GOT3 (cell line): ENCODE data around the gene TTLL3.
A peak's percentile ranks its signal among the peaks of the same experiment; 100 is the strongest.

Experiments used
- DNase-seq: peaks from one replicate; lab custom pipeline; 2025; ENCODE audit warnings: mixed read lengths; lab: John Stamatoyannopoulos, UW

Gene TTLL3

DNA sequence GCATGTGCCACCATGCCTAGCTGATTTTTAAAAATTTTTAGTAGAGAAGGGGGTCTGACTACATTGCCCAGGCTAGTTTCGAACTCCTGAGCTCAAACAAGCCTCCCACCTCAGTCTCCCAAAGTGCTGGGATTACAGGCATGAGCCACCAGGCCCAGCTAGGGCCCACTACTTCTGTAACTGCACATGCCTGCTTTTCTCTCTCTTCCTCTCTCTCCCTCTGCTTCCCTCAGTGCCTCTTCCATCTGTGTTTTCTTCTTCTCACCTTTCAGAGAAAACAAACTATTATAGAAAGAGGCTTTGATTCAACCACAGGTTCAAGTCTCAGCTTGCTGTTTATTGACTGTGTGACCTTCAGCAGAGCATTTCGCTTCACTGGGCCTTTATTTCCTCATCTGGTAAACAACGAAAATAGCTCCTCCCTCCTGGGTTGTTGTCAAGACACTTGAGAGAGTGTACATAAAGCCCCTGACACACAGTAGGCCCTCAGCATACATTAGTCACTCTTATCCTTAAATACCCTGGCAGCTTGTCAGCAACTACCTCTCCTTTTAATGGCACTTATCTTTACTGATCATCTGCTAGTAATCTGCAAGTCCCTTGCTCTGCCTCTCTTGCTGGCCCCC lies 28.0 kb upstream of the TTLL3 start:
- DNase-seq, result no peak

GRCh38 chr3:9782770-9783169 lies 27.3 kb upstream of the TTLL3 start:
- no peak for DNase-seq

- no peak for DNase-seq
Measured at GRCh38 chr3:9783954-9784353, 26.1 kb upstream of the TTLL3 start.

- no peak for DNase-seq
Measured at GRCh38 chr3:9784965-9785364, 25.1 kb upstream of the TTLL3 start.

- no peak for DNase-seq
Measured at GRCh38 chr3:9785602-9786001, 24.5 kb upstream of the TTLL3 start.

DNA sequence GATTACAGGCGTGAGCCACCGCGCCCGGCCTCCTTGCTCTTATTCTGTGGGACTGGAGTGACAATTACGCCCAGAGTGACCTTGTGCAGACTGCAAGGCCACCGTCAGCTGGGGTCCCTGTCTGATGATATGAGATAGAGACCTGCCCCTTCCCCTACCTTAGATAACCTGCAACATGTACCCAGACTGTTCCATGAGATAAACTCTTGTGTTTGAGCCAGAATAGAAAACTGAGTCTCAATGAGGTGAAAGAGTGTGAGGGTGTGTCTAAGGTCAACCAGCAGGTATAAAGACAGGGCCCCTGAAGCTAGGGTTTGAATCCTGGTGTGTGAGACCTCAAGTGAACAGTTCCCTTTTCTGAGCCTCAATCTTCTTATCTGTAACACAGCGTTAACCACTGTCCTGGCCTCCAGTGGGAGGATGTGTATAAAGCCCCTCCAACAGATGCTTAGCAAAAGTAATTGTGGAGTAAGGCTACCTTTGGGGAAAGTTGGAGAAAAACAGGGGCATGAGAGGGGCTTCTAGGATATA lies 23.8 kb upstream of the TTLL3 start:
- no peak for DNase-seq

DNA sequence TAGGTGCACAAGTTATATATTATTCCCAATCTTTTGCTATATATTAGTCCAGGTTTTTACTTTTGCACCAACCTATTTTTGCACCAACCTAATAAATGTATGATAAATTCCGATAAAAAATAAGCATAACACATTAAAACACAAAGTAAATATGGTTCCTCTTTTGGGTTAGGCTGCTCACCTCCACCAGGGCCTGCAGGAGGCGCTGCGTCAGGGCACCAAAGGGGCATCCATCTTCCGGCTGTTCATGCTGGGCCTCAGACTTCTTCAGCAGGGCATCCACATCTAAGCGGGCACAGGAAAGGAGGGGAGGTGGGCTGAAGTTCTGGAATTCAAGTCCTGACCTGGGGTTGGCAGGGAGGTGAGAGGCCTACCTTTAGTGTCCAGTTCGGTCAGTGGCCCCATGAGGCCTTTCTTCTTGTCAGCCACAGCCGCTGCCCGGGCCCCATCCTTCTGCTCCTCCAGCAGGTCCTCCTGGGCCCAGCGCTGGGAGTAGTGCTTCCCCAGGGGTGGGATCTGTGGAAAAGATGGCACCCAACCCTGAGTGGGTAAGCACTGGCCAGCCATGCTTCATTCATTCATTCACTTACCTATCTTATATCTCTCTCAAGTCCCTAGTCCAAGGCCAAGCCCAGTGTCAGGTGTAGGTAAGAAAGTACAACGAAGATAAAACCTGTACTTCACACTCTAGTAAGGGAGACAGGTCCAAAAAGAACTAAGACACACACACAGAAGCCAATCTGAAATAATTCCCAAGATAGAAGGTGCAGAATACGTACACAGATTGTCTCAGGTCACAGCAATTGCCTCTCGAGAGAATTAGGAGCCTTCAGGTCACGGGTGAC lies 23.0 kb upstream of the TTLL3 start:
- no peak for DNase-seq

DNA sequence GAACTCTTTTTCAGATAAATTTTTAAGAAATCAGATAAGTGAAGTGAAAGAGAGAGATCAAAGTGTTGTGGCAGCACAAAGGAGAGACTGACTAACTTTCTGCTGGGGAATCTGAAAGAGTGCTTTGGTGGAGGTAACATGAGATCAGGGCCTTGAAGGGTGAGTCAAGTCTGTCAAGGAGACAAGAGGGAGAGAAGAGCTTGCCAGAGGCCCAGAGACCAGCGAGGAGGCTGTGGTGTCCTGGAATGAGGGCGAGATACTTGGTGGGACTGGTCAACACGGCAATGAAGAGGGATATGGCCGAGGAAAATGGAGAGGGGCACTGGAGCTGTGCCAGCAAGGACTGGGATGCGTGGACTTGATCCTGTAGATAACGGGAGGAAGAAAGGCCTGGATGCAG lies 22.3 kb upstream of the TTLL3 start:
- DNase-seq, result no peak

DNA sequence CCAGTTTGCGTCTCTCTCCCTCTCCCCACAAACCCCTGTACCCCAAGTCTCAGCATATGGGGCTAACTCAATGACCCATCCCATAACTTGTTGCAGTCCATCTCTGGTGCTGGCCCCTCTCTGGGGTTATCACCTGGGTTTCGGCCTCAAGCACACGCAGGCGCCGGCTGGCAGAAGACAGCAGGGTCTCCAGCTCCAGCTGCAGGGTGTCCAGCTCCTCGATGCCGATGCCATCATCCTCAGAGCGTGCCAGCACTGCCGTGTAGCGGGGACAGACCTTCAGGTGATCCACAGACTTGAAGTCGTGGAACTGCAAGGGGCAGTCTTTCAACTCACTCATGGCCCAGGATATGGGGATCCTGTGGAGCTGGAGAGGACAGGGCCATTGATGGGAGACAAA lies 18.9 kb upstream of the TTLL3 start:
- no peak for DNase-seq

DNA sequence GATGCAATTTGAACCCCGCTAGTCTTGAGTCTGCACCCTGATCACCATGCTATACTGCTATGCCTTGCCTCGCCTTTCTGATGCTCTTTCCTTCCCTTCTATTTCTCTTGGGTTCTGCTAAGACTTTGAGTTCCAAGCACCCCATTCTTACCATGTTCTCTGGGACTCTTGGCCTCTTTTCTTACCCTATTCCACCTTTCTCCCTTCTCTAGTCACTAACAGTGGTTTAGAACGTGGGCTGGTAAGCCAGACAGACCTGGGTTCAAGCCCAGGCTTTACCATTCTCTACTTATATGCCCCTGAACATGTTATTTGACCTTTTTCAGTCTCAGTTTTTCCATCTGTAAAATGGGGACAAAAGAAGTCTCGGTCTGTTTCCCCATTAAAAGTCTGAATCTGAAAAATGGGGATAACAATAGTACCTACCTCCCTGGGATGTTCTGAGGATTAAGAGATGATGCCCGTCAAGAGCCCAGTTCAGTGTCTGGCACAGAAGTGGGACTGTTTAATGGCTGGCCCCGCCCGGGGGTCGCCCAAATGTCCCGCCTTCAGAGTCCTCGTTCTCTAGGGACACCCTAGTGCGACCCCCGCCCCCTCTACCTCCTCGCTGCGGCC lies 18.2 kb upstream of the TTLL3 start:
- DNase-seq, result no peak

DNA sequence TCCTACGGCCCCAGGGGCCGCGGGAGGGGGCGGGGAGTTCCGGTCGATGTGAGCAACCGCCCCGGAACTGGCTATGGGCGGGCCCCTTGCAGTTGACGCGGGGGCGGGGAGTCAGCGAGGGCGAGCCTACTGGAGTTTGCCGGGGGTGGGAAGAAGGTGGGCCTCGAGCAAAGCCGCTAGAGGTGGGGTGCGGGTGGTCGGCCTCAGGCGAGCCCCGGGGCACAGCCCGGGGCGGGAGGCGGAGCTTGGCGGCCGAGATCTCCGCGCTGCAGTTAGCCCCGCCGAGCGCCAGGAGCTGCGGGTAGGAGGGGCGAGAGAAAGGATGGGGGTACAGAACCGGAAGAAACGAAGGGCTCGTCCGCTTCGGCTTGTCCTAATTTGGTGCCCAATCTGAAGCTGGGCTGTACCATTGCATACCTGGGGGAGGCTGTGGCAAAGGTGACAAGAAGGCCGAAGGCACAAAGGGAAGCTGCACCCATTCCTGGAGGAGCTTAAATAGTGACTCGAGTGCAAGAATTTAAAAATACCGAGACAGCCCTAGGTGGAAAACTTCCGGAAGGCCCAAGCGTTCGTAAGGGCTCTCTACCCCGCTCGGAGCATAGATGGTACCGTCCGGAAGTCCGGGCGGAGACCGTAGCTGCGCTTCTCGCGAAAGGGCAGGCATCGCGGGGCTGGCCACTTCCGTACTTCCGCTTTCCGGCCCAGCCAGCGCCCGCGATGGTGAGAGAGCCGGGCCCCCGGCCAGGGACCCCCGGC lies 17.5 kb upstream of the TTLL3 start, which contains the start of the genes ARPC4 and TADA3:
Gene ARPC4 (plus strand): TSS at position 678 of the 756 bp plus-strand sequence. CDS start 40 bp downstream, at position 718.
Gene TADA3 (minus strand): TSS at position 69 of the 756 bp plus-strand sequence. CDS start 1,007 bp downstream, outside the sequence.
- DNase-seq, result peak; percentile 91

- DNase-seq, result no peak
Measured at GRCh38 chr3:9793161-9793781, 16.8 kb upstream of the TTLL3 start.

GRCh38 chr3:9794400-9794799 lies 15.7 kb upstream of the TTLL3 start:
- DNase-seq, result no peak

DNA sequence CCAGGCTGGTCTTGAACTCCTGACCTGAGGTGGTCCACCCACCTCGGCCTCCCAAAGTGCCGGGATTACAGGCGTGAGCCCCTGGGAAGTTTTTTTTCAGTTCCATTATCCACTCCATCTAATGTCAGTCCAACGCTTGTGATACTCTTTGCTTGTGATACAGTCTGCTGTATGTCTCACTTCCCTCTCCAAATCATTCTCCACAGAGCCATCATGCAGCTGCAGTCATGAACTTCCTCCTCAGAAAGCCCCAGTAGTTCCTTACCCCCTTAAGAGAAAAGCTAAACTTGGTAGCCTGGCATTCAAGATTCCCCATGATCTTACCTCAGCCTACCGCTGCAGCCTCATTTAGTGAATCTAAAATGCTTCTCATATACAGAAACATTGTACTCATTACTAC lies 14.9 kb upstream of the TTLL3 start:
- no peak for DNase-seq

DNA sequence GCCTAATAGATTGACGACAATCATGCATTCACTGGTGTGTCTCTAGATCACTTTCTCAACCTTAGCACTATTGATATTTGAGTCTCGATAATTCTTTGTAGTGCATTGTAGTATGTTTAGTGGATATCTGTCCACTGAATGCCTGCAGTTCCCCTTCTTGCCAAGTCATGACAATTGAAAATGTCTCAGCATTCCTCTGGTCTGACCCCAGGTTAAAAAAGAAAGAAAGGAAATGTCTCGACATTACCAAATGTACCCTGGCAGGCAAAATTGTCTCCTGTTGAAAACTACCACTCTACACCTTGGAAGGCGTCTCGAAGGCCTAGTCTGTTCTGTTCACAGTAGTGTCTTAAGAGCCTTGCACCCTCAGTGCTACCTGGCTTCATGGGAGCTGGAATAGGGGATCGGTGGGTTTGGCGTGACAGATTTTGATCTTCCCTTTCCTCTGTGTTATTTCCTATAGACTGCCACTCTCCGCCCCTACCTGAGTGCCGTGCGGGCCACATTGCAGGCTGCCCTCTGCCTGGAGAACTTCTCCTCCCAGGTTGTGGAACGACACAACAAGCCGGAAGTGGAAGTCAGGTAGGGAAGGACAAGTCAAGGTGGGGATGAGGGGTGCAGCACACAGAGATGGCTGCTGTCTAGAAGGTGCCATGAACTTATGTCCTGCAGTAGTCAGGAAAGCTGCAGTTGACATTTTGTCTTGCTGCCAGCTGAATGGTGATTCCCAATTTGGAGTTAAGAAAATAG lies 12.7 kb upstream of the TTLL3 start:
- DNase-seq, result no peak

DNA sequence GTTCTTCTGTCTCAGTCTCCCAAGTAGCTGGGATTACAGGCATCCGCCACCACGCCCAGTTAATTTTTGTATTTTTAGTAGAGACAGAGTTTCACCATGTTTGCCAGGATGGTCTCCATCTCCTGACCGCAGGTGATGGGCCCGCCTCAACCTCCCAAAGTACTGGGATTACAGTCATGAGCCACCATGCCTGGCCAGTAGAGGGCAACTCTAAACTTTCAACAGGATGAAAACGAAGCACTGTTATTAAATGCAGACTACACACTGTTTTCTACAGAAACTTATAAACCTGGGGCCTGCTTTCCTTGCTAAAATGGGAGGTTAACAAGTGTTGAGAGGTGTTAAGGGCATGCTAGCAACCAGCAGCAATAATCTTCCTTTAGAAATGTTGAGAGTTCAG lies 9.5 kb upstream of the TTLL3 start:
- no peak for DNase-seq

DNA sequence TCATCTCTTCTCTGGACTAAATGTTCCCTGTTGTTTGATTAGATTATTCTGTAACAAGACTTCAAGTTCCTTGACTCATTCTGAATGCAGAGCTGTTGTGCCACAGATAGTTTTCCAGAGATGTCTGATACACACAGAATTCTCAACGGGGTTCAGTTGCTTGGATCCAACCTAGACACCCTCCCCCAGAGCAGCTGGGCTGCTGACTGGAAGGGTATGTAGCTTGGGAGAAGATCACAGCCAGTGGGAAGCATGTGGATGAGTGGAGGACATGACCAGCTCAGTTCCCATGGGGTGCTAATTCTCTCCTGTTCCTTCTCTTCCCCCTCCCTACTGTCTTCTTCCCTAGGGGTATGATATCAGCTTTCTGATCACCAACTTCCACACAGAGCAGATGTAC lies 6.6 kb upstream of the TTLL3 start:
- DNase-seq, result no peak

GRCh38 chr3:9804996-9805395 lies 5.1 kb upstream of the TTLL3 start:
- DNase-seq, result no peak

DNA sequence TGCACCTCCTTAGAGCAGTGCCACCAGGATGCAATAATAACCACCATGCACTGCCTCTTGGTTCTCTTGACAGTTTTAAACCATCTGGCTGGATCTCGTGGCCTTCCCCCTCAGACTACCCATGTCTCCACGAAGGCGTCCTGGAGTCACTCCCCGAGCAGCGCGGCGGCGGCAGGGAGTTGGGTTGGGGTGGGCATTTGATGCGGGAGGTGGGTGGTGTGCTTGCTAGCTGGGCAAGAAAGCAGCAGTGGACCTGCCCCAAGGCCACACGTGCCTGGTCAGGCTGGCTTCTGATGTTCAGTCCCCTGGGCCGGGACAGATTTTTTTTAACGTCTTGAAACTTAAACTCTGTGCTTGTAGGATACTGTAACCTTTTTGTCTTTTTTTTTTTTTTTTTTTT lies 3.9 kb upstream of the TTLL3 start:
- DNase-seq, result no peak

GRCh38 chr3:9806688-9807589 lies 3.1 kb upstream of the TTLL3 start:
- DNase-seq, result no peak
